HEK293 (cell line): ENCODE measurements around the gene MUC5AC.

Source experiments
- ATF2 ChIP-seq: fragments of 450-650 bp; formaldehyde crosslinking; IDR thresholded peaks from 2 replicates; pipeline ENCODE4 v1.5.1; 2016; ENCODE audit warnings: missing biosample characterization, missing genetic modification characterization, low read depth
- CTCF ChIP-seq: fragments of 450-650 bp; formaldehyde crosslinking; IDR thresholded peaks from 2 replicates; pipeline ENCODE4 v1.5.1; 2016; ENCODE audit warnings: missing biosample characterization, missing genetic modification characterization
- KLF8 ChIP-seq: fragments of 450-650 bp; formaldehyde crosslinking; IDR thresholded peaks from 2 replicates; pipeline ENCODE4 v1.5.1; 2016; ENCODE audit warnings: missing biosample characterization, missing genetic modification characterization
- YY1 ChIP-seq: fragments of 450-650 bp; formaldehyde crosslinking; IDR thresholded peaks from 2 replicates; pipeline ENCODE4 v1.5.1; 2018; ENCODE audit warnings: missing biosample characterization, missing genetic modification characterization
- ZBTB11 ChIP-seq: fragments of 450-650 bp; formaldehyde crosslinking; conservative IDR thresholded peaks from 2 replicates; pipeline ENCODE4 v1.5.1; 2016; ENCODE audit warnings: low read depth, missing biosample characterization, missing genetic modification characterization
- ZBTB49 ChIP-seq: fragments of 450-650 bp; formaldehyde crosslinking; IDR thresholded peaks from 2 replicates; pipeline ENCODE4 v1.5.1; 2016; ENCODE audit warnings: missing biosample characterization, missing genetic modification characterization, low read depth
- ZNF133 ChIP-seq: fragments of 450-650 bp; formaldehyde crosslinking; IDR thresholded peaks from 2 replicates; pipeline ENCODE4 v1.5.1; 2016; ENCODE audit warnings: missing biosample characterization, missing genetic modification characterization
- ZNF138 ChIP-seq: fragments of 450-650 bp; formaldehyde crosslinking; IDR thresholded peaks from 2 replicates; pipeline ENCODE4 v1.5.1; 2016; ENCODE audit warnings: missing biosample characterization, missing genetic modification characterization, borderline replicate concordance
- ZNF146 ChIP-seq: fragments of 450-650 bp; formaldehyde crosslinking; IDR thresholded peaks from 2 replicates; pipeline ENCODE4 v1.5.1; 2016; ENCODE audit warnings: missing biosample characterization, missing genetic modification characterization
- ZNF274 ChIP-seq, 2 experiments: fragments of 200-500 bp in 1 of 2; fragments of 450-650 bp in 1 of 2; sonication (Bioruptor generic) in 1 of 2; formaldehyde crosslinking in 1 of 2; IDR thresholded peaks; 2 replicates each; pipeline versions ENCODE4 v1.5.1 to v1.6.1; 2014 to 2016; ENCODE audit warnings: borderline replicate concordance in 1 of 2, inconsistent platforms in 1 of 2, low read length in 1 of 2, missing biosample characterization in 1 of 2, missing genetic modification characterization in 1 of 2
- ZNF654 ChIP-seq: fragments of 450-650 bp; formaldehyde crosslinking; IDR thresholded peaks from 2 replicates; pipeline ENCODE4 v1.5.1; 2016; ENCODE audit warnings: low read depth, missing biosample characterization, missing genetic modification characterization
- ZNF704 ChIP-seq: fragments of 450-650 bp; formaldehyde crosslinking; IDR thresholded peaks from 2 replicates; pipeline ENCODE4 v1.5.1; 2016; ENCODE audit warnings: missing biosample characterization, missing genetic modification characterization
- ZNF707 ChIP-seq: fragments of 450-650 bp; formaldehyde crosslinking; IDR thresholded peaks from 2 replicates; pipeline ENCODE4 v1.5.1; 2016; ENCODE audit warnings: missing biosample characterization, missing genetic modification characterization

- TF ChIP-seq ZNF704 (tag by site-specific recombination) (no peak), ZBTB49 (tag by site-specific recombination) (no peak), ZNF138 (tag by site-specific recombination) (no peak), ZNF274 (IDR thresholded peaks at IDR 0.05; ENCODE audit: low read length) (no peak), ZNF274 (tag by site-specific recombination; IDR thresholded peaks at IDR 0.05; ENCODE audit: borderline replicate concordance) (no peak), YY1 (tag by site-specific recombination) (no peak), ZNF133 (tag by site-specific recombination) (no peak), CTCF (no peak), ATF2 (tag by site-specific recombination) (no peak), ZNF707 (tag by site-specific recombination) (no peak), ZNF654 (no peak), ZBTB11 (no peak), KLF8 (tag by site-specific recombination) (no peak), ZNF146 (tag by site-specific recombination) (no peak)
Observed at GRCh38 chr11:1230121-1230455, 72.3 kb downstream of the MUC5AC start.
